K562 (cell line): ENCODE data around the gene PPFIA3. TPM values are rescaled to one million over a fixed set of nuclear protein-coding genes. Genes with fewer than 3 reads are reported as not detected.

ENCODE experiments used
- ADNP ChIP-seq: fragments of 200-800 bp; sonication (Bioruptor generic); IDR thresholded peaks from 2 replicates; pipeline ENCODE4 v1.6.1; 2016; ENCODE audit warnings: missing genetic modification characterization, missing compliant biosample characterization
- CBX5 ChIP-seq: IDR thresholded peaks from 2 replicates; pipeline ENCODE4 v1.6.1; 2014; ENCODE audit warnings: low read depth, borderline replicate concordance
- CBX8 ChIP-seq: fragments of 200-600 bp; sonication (generic); IDR thresholded peaks from 2 replicates; pipeline ENCODE4 v1.6.1; 2012; ENCODE audit warnings: borderline replicate concordance, mixed run types, low read depth, mild to moderate bottlenecking, moderate library complexity, mixed read lengths, low read length, control low read depth, inconsistent platforms; ENCODE audit not compliant: poor library complexity, severe bottlenecking; ENCODE audit errors: extremely low read depth
- HMG20A ChIP-seq: fragments of 450-650 bp; formaldehyde crosslinking; conservative IDR thresholded peaks from 2 replicates; pipeline ENCODE4 v1.4.0; 2020; ENCODE audit warnings: mild to moderate bottlenecking, mixed read lengths
- PHF8 ChIP-seq: fragments of 200-600 bp; sonication (generic); IDR thresholded peaks from 2 replicates; pipeline ENCODE4 v1.6.1; 2012; ENCODE audit warnings: mixed run types, mild to moderate bottlenecking, inconsistent platforms, low read length, moderate library complexity, borderline replicate concordance
- TBP ChIP-seq: optimal IDR thresholded peaks from 2 replicates; pipeline ENCODE3; 2011; ENCODE audit warnings: low read depth, low read length, improper control_type of control experiment
- ZNF121 ChIP-seq: sonication (generic); formaldehyde crosslinking; conservative IDR thresholded peaks from 2 replicates; pipeline ENCODE4 v1.8.0; 2022; ENCODE audit warnings: missing genetic modification reagents
- ZNF586 ChIP-seq: fragments of 450-650 bp; formaldehyde crosslinking; conservative IDR thresholded peaks from 2 replicates; pipeline ENCODE4 v1.4.0; 2020; ENCODE audit warnings: mild to moderate bottlenecking, moderate library complexity
- polyA plus RNA-seq, 8 experiments: library from polyadenylated mRNA; depleted of rRNA in 4 of 8; stranded (reverse) in 5 of 8; unstranded in 3 of 8; fragments of >200 nt; fragmentation: Nextera tagmentation in 2 of 8; fragmentation: Illumina TruSeq in 1 of 8; extraction: Ambion mirVana in 2 of 8; extraction: Trizol in 1 of 8; gene quantifications; 2 replicates each; pipeline versions ENCODE4 v1.2.1 to v1.2.3, GENCODE V29; 2011 to 2014; ENCODE audit warnings: inconsistent platforms in 1 of 8, missing spikeins in 1 of 8
- total RNA-seq, 7 experiments: library from RNA; depleted of rRNA in 6 of 7; stranded (reverse); fragments of >200 nt in 6 of 7; fragmentation: Illumina TruSeq in 2 of 7; extraction: Trizol in 2 of 7; gene quantifications; 2 replicates each; pipeline versions ENCODE4 v1.2.1 to v1.2.3, GENCODE V29; 2011 to 2021; ENCODE audit warnings: low replicate concordance in 1 of 7
- TF ChIP-seq, protein P1 (sequence below): fragments of 450-650 bp; formaldehyde crosslinking; IDR thresholded peaks from 2 replicates; pipeline ENCODE4 v1.4.0; 2020; ENCODE audit warnings: mild to moderate bottlenecking, moderate library complexity
- TF ChIP-seq, protein P2 (sequence below), 2 experiments: fragments of 450-650 bp in 1 of 2; sonication (generic) in 1 of 2; formaldehyde crosslinking in 1 of 2; IDR thresholded peaks; 2 replicates each; pipeline versions ENCODE4 v1.7.1 to v1.9.0; 2016 to 2022; ENCODE audit warnings: inconsistent platforms in 1 of 2, mild to moderate bottlenecking in 1 of 2, missing genetic modification reagents in 1 of 2
- TF ChIP-seq, protein P3 (sequence below): fragments of 250-450 bp; sonication (Bioruptor Pico); IDR thresholded peaks from 2 replicates; pipeline ENCODE4 v1.5.0; 2021; ENCODE audit warnings: mild to moderate bottlenecking, borderline replicate concordance
- TF ChIP-seq, protein P4 (sequence below): IDR thresholded peaks from 3 replicates; pipeline ENCODE4 v1.6.1; 2011; ENCODE audit warnings: borderline replicate concordance, mild to moderate bottlenecking; ENCODE audit not compliant: insufficient read length, insufficient read depth

PPFIA3 gene
- total and polyA plus RNA-seq, 9 of the 15 experiments (the other 6 are each of a cell fraction or from before 2014, with no cell fraction given): 0.10 to 53.0 (median 17.6) TPM

DNA sequence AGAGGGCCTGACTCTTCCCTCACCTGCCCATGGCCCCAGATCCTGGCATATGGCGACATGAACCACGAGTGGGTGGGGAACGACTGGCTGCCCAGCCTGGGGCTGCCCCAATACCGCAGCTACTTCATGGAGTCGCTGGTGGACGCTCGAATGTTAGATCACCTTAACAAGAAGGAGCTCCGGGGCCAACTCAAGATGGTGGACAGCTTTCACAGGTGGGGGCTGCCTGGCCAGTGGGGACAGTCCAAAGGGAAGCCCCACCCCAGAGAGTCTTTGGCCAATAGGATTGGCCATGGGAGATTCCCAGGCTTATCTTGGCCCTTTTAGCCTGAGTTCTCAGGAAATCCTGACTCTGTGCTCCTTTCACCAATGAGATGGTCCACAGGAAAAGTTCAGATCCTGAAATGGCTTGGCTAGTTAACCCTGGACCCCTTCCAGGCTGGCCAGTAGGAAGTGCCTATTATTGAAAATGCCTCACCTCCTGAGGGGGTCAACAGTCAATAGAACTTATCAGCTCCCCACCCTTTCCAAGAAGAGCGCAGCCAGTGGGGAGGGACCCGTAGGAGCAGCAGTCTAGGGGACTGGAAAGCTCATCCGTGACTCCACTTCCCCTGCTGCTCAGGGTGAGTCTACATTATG is 28.8 kb downstream of the PPFIA3 start (continued):
- TF ChIP-seq, protein P1, sequence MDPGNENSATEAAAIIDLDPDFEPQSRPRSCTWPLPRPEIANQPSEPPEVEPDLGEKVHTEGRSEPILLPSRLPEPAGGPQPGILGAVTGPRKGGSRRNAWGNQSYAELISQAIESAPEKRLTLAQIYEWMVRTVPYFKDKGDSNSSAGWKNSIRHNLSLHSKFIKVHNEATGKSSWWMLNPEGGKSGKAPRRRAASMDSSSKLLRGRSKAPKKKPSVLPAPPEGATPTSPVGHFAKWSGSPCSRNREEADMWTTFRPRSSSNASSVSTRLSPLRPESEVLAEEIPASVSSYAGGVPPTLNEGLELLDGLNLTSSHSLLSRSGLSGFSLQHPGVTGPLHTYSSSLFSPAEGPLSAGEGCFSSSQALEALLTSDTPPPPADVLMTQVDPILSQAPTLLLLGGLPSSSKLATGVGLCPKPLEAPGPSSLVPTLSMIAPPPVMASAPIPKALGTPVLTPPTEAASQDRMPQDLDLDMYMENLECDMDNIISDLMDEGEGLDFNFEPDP: no peak
- TF ChIP-seq TBP (peak; percentile 52), CBX8 (no peak), HMG20A (CRISPR knock-in tag) (no peak), CBX5 (no peak), PHF8 (peak; percentile 2; the same call in 1 of the 2 replicates), ZNF121 (CRISPR knock-in tag) (no peak), ZNF586 (no peak), ADNP (tag) (no peak)
- TF ChIP-seq, protein P2, sequence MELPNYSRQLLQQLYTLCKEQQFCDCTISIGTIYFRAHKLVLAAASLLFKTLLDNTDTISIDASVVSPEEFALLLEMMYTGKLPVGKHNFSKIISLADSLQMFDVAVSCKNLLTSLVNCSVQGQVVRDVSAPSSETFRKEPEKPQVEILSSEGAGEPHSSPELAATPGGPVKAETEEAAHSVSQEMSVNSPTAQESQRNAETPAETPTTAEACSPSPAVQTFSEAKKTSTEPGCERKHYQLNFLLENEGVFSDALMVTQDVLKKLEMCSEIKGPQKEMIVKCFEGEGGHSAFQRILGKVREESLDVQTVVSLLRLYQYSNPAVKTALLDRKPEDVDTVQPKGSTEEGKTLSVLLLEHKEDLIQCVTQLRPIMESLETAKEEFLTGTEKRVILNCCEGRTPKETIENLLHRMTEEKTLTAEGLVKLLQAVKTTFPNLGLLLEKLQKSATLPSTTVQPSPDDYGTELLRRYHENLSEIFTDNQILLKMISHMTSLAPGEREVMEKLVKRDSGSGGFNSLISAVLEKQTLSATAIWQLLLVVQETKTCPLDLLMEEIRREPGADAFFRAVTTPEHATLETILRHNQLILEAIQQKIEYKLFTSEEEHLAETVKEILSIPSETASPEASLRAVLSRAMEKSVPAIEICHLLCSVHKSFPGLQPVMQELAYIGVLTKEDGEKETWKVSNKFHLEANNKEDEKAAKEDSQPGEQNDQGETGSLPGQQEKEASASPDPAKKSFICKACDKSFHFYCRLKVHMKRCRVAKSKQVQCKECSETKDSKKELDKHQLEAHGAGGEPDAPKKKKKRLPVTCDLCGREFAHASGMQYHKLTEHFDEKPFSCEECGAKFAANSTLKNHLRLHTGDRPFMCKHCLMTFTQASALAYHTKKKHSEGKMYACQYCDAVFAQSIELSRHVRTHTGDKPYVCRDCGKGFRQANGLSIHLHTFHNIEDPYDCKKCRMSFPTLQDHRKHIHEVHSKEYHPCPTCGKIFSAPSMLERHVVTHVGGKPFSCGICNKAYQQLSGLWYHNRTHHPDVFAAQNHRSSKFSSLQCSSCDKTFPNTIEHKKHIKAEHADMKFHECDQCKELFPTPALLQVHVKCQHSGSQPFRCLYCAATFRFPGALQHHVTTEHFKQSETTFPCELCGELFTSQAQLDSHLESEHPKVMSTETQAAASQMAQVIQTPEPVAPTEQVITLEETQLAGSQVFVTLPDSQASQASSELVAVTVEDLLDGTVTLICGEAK (IDR thresholded peaks at IDR 0.05): no peak
- TF ChIP-seq, protein P2 (CRISPR knock-in tag; IDR thresholded peaks at IDR 0.05): no peak
- TF ChIP-seq, protein P3, sequence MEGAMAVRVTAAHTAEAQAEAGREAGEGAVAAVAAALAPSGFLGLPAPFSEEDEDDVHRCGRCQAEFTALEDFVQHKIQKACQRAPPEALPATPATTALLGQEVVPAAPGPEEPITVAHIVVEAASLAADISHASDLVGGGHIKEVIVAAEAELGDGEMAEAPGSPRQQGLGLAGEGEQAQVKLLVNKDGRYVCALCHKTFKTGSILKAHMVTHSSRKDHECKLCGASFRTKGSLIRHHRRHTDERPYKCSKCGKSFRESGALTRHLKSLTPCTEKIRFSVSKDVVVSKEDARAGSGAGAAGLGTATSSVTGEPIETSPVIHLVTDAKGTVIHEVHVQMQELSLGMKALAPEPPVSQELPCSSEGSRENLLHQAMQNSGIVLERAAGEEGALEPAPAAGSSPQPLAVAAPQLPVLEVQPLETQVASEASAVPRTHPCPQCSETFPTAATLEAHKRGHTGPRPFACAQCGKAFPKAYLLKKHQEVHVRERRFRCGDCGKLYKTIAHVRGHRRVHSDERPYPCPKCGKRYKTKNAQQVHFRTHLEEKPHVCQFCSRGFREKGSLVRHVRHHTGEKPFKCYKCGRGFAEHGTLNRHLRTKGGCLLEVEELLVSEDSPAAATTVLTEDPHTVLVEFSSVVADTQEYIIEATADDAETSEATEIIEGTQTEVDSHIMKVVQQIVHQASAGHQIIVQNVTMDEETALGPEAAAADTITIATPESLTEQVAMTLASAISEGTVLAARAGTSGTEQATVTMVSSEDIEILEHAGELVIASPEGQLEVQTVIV: no peak
- TF ChIP-seq, protein P4, sequence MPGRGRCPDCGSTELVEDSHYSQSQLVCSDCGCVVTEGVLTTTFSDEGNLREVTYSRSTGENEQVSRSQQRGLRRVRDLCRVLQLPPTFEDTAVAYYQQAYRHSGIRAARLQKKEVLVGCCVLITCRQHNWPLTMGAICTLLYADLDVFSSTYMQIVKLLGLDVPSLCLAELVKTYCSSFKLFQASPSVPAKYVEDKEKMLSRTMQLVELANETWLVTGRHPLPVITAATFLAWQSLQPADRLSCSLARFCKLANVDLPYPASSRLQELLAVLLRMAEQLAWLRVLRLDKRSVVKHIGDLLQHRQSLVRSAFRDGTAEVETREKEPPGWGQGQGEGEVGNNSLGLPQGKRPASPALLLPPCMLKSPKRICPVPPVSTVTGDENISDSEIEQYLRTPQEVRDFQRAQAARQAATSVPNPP: no peak
